Gastrocnemius medialis (tissue), 4 donors: Measurements from ENCODE around the gene PIGL.

Experiments
- CTCF ChIP-seq, 5 experiments: fragments of 450-650 bp in 3 of 5; fragments of 200-600 bp in 2 of 5; sonication (generic) in 2 of 5; IDR thresholded peaks in 4 of 5; conservative IDR thresholded peaks in 1 of 5; 1 replicate in 4 of 5; 2 replicates in 1 of 5; pipeline ENCODE4 v1.5.1; 2016 to 2019; ENCODE audit warnings: antibody characterized with exemption in 5 of 5, mild to moderate bottlenecking in 3 of 5, moderate library complexity in 3 of 5
- POLR2A ChIP-seq, 2 donors: fragments of 450-650 bp; IDR thresholded peaks; one replicate each; pipeline ENCODE4 v1.6.1; 2017; ENCODE audit warnings: antibody characterized with exemption in 2 of 2, mild to moderate bottlenecking in 2 of 2, moderate library complexity in 2 of 2

GRCh38 chr17:16259926-16260325 is 42.9 kb downstream of the PIGL start:
- TF ChIP-seq CTCF (IDR thresholded peaks at IDR 0.05 in 4 of 5, conservative IDR thresholded peaks at IDR 0.05 in 1 of 5) (no peak), POLR2A (IDR thresholded peaks at IDR 0.05) (no peak)
